Adipocyte (in vitro differentiated cells): ENCODE data around the gene CEP131.

Experiments used
- DNase-seq: peaks from one replicate; pipeline ENCODE4 v3.0.0-alpha.2; 2015; ENCODE audit warnings: low read depth
- H3K27me3 ChIP-seq: replicated peaks from 2 replicates; pipeline ENCODE4 v1.7.0; 2013; ENCODE audit warnings: mild to moderate bottlenecking, low read length, moderate library complexity; ENCODE audit not compliant: control insufficient read depth, insufficient read depth
- H3K36me3 ChIP-seq: 2 replicates; pipeline ENCODE4 v1.7.0; 2013; ENCODE audit warnings: low read length, mild to moderate bottlenecking, moderate library complexity; ENCODE audit not compliant: control insufficient read depth, insufficient read depth, severe bottlenecking
- H3K4me1 ChIP-seq: 2 replicates; pipeline ENCODE4 v1.7.0; 2013; ENCODE audit warnings: mild to moderate bottlenecking, low read length, moderate library complexity; ENCODE audit not compliant: control insufficient read depth, insufficient read depth
- H3K4me3 ChIP-seq: 2 replicates; pipeline ENCODE4 v1.7.0; 2013; ENCODE audit warnings: mild to moderate bottlenecking, low read length, moderate library complexity
- H3K9ac ChIP-seq: 2 replicates; pipeline ENCODE4 v1.7.0; 2013; ENCODE audit warnings: mild to moderate bottlenecking, low read length, moderate library complexity
- H3K9me3 ChIP-seq: 2 replicates; pipeline ENCODE4 v1.7.0; 2013; ENCODE audit warnings: mild to moderate bottlenecking, low read length, moderate library complexity; ENCODE audit not compliant: control insufficient read depth

Gene CEP131

DNA sequence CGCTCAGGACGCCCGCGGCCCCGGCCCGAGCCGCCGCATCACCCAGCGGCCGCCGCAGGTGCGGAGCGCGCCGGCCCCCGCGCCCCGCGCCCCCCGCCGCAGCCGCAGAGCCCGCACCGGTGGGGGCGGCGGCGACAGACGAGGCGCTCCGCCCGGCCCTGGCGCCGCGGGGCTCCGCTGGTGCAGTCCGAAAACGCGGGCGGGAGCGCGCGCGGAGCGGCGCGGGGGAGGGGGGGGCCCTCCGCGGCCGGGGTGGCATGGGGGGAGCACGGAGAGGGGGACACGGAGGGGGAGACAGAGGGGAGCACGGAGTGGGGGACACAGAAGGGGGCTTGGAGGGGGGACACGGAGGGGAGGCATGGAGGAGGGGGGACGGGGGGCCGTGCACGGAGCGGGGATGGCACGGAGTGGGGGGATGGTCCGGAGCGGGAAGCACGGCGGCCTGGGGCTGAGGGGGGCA, 56.7 kb downstream of the CEP131 start, which contains the start of gene AATK:
TSS of gene AATK (minus strand) at position 189 of the 460 bp plus-strand sequence. CDS start 229 bp downstream, outside the sequence.
- Histone ChIP-seq H3K4me1 (no peaks in the 10 kb centered on the region), H3K27me3 (peaks cover 59% of the 10 kb centered on the region), H3K4me3 (no peak within 1 kb of the TSS), H3K9me3 (no peaks in the 10 kb centered on the region), H3K9ac (no peak within 1 kb of the TSS), H3K36me3 (no peaks in the 10 kb centered on the region)
- DNase-seq, result peak; percentile 37

DNA sequence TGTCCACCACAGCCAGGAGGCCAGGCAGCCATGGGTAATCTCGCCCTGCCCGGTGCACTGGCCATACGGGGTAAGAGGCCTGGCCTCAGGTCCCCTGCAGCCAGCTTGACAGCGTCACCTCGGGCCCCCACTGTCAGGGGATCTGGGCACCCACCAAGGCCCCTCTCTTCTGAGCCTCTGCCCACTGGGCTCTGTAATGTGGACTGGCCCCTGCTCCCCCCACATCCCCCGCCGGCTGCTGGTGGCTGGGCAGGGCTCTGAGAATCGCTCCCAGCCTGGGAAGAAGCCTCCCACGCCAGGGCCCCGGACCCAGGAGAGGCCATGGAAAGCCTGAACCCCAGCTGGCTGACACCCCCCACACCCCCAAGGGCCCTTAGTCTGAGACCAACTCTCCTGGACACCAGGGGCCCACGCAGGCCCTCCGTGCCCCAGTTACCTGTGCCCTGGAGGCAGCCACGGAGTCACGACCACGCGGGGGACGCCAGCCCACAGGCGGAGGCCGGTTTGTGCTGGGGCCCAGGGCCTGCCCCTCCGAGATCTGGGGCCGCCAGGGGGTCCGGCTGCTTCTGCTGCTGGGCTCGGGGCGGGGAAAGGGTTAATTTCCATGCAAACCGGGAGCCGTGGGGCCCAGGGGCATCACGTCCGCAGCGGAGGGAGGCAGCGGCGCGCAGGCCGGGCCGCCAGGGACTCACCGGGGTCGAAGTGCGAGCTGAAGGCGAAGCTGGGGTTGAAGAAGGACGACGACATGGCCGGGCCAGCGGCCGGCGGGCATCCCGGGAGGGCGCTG, 57.3 kb downstream of the CEP131 start, which contains the start of gene PVALEF:
TSS of gene PVALEF (plus strand) at position 262 of the 787 bp plus-strand sequence. CDS start 15,720 bp downstream, outside the sequence.
- no peak within 1 kb of the TSS for H3K9ac ChIP-seq
- no peaks in the 10 kb centered on the region for H3K4me1 ChIP-seq
- no peak within 1 kb of the TSS for H3K4me3 ChIP-seq
- peaks cover 60% of the 10 kb centered on the region for H3K27me3 ChIP-seq
- no peaks in the 10 kb centered on the region for H3K9me3 ChIP-seq
- no peaks in the 10 kb centered on the region for H3K36me3 ChIP-seq
- DNase-seq, result no peak

GRCh38 chr17:81164371-81165245, 58.2 kb downstream of the CEP131 start:
- DNase-seq, result no peak
- H3K9me3 ChIP-seq, result no peaks in the 10 kb centered on the region
- no peak overlapping the region for H3K4me3 ChIP-seq
- H3K4me1 ChIP-seq, result no peaks in the 10 kb centered on the region
- no peak overlapping the region for H3K9ac ChIP-seq
- peaks cover 61% of the 10 kb centered on the region for H3K27me3 ChIP-seq
- no peaks in the 10 kb centered on the region for H3K36me3 ChIP-seq

DNA sequence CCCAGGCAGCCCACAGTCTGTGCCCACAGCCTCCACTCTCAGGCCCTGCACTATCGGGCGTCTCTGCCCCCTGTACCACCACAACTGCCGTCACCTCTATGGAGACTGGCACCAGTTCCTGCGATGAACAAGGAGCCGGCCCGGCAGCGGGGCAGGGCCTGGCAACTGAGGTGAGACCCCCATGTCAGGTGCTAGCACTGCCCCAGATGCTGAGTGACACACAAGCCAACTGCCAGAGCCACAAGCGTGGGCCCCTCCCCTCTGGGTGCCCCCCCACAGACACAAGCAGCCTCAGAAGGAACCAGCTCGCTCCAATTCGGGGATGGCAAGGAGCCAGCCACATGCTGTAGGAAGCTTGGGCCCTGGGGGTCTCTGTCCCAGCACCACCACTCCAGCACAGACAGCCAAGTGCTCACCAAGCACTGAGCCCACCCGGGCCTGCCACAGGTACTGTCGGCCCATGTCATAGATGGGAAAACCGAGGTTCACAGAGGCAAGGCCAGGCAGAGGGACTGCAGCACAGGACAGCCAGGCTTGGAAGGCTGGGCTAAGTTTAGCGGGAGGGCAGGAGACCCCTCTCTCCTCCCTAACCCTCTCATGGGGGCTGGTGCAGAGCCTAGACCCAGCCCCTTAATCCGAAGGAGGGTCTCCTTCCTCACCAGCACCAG, 58.9 kb downstream of the CEP131 start:
- no peaks in the 10 kb centered on the region for H3K9me3 ChIP-seq
- DNase-seq, result no peak
- H3K9ac ChIP-seq, result no peak overlapping the region
- no peak overlapping the region for H3K4me3 ChIP-seq
- peaks cover 69% of the 10 kb centered on the region for H3K27me3 ChIP-seq
- H3K4me1 ChIP-seq, result no peaks in the 10 kb centered on the region
- no peaks in the 10 kb centered on the region for H3K36me3 ChIP-seq

DNA sequence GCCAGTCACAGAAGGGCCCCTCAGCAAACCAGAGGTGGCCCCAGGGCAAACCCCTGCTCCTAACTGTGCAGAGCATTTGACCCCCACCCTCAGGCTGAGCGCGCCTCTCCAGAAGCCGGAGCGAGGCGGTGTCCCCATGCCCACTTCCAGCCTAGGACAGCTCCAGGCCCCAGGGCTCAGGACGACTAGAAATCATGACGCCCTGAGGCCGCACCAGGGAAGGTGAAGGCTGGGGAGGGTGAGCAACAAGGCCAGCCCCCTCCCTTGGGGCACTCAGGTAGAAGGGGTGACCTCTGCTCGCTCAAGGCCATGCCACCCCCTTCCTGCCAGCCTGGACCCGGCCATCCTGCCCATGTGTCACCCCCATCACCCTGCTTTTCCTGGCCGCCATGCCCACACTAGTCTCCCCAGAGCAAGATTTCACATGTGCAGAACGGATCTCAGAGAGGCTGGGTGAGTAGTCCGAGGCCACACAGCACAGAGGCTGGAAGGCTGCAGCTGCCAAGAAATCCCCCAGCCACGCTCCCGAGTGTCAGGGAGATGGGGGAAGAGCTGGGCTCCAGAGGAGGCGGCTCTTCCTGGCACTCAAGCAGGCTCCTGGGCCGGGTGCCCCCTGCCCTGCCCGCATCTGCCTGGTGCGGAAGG, 59.6 kb downstream of the CEP131 start:
- H3K9me3 ChIP-seq, result no peaks in the 10 kb centered on the region
- no peak for DNase-seq
- no peaks in the 10 kb centered on the region for H3K36me3 ChIP-seq
- no peak overlapping the region for H3K9ac ChIP-seq
- no peak overlapping the region for H3K4me3 ChIP-seq
- peaks cover 72% of the 10 kb centered on the region for H3K27me3 ChIP-seq
- H3K4me1 ChIP-seq, result no peaks in the 10 kb centered on the region

- Histone ChIP-seq H3K27me3 (peaks cover 67% of the 10 kb centered on the region), H3K4me3 (no peak overlapping the region), H3K4me1 (no peaks in the 10 kb centered on the region), H3K36me3 (no peaks in the 10 kb centered on the region), H3K9me3 (no peaks in the 10 kb centered on the region), H3K9ac (no peak overlapping the region)
- no peak for DNase-seq
These were observed 60.3 kb downstream of the CEP131 start for GRCh38 chr17:81162491-81162890.

DNA sequence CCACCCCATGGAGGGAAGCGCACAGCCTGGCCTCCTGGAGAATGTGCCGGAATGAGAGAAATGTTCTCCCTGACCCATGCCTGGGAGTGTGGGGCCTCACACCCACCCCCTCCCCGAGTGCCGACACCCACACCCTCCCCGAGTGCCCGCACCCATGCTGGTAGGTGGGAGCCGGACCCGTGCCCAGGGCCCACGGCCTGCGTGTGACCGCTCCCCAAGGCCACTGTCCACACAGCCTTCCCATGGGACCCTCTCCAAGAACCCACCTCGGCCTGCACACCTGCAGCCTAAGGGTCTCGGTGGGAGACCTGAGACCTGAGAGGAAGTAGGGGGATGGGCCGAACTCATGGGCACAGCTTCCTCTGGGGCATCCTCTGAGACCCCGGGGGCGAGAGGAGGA, 60.8 kb downstream of the CEP131 start:
- Histone ChIP-seq H3K4me3 (no peak overlapping the region), H3K36me3 (no peaks in the 10 kb centered on the region), H3K27me3 (peaks cover 62% of the 10 kb centered on the region), H3K4me1 (no peaks in the 10 kb centered on the region), H3K9ac (no peak overlapping the region), H3K9me3 (no peaks in the 10 kb centered on the region)
- DNase-seq, result no peak

GRCh38 chr17:81161536-81161935, 61.2 kb downstream of the CEP131 start:
- no peak for DNase-seq
- peaks cover 57% of the 10 kb centered on the region for H3K27me3 ChIP-seq
- no peaks in the 10 kb centered on the region for H3K4me1 ChIP-seq
- H3K9ac ChIP-seq, result no peak overlapping the region
- H3K36me3 ChIP-seq, result no peaks in the 10 kb centered on the region
- no peak overlapping the region for H3K4me3 ChIP-seq
- H3K9me3 ChIP-seq, result no peaks in the 10 kb centered on the region

DNA sequence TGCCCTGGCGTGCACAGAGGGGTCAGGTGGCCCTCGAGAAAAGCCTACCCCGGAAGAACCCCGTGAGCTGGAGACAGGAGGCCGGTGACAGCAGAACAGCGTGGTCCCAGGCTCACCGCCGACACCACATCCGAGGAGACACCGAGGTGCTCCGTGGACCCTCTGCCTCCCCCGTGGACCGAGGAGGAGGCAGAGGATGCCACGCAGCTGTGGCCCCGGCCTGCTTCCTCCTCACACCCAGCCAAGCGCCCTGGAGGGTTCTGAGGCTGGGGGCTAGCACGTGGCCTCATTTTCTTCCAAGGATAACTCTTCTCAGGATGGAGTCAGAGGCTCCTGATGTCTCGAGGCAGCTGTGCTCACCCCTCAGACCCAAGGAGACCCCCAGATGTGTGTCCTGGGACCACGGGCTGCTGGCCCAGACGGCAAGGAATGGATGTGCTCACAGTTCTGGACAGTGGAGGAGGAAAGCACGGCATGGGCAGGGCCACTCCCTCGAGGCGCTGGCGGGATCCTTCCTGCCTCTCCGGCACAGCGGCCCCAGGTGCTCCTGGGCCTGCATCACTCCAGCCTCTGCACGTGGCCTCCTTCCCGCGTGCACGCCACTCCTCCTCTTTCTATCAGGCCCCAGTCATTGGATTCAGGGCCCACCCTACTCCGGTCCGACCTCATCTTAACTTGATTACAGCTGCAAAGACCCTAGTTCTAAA, 61.9 kb downstream of the CEP131 start:
- H3K9ac ChIP-seq, result no peak overlapping the region
- no peaks in the 10 kb centered on the region for H3K9me3 ChIP-seq
- H3K36me3 ChIP-seq, result no peaks in the 10 kb centered on the region
- H3K4me1 ChIP-seq, result no peaks in the 10 kb centered on the region
- no peak overlapping the region for H3K4me3 ChIP-seq
- peaks cover 56% of the 10 kb centered on the region for H3K27me3 ChIP-seq
- DNase-seq, result no peak

GRCh38 chr17:81160306-81160705, 62.5 kb downstream of the CEP131 start:
- no peak for DNase-seq
- Histone ChIP-seq H3K36me3 (no peaks in the 10 kb centered on the region), H3K27me3 (peaks cover 51% of the 10 kb centered on the region), H3K9me3 (no peaks in the 10 kb centered on the region), H3K4me3 (no peak overlapping the region), H3K9ac (no peak overlapping the region), H3K4me1 (no peaks in the 10 kb centered on the region)
